B cell (primary cell): ENCODE data around the gene NDUFAF2. TPM values are rescaled to one million over a fixed set of nuclear protein-coding genes. Genes with fewer than 3 reads are reported as not detected.

Experiments
- ATAC-seq: fragments of 200-7000 bp; cut with Tn5 transposase; one replicate; pipeline ENCODE4 v1.10.0; 2021; ENCODE audit warnings: low read depth, mild to moderate bottlenecking, moderate number of reproducible peaks, moderate library complexity
- CTCF ChIA-PET: fragments of 350-600 bp; sonication (Branson Sonifier 250); formaldehyde crosslinking; loops from one replicate; lab custom pipeline; 2021; ENCODE audit warnings: antibody characterized with exemption, inconsistent platforms; lab: Charles Lee
- POLR2A ChIA-PET: fragments of 350-600 bp; sonication (Branson Sonifier 250); formaldehyde crosslinking; loops from one replicate; lab custom pipeline; 2021; ENCODE audit warnings: antibody characterized with exemption; lab: Charles Lee
- DNase-seq: peaks from one replicate; pipeline ENCODE4 v3.0.0; 2013
- H2AFZ ChIP-seq: 2 replicates; pipeline ENCODE4 v1.6.1; 2012; ENCODE audit warnings: mild to moderate bottlenecking, low read depth, low read length; ENCODE audit not compliant: insufficient read depth, poor library complexity, severe bottlenecking
- H3K27ac ChIP-seq, 2 donors: 1 replicate in 1 of 2; 2 replicates in 1 of 2; pipeline ENCODE4 v1.5.1; 2012 to 2013; ENCODE audit warnings: low read length in 2 of 2, mild to moderate bottlenecking in 2 of 2, moderate library complexity in 1 of 2
- H3K27me3 ChIP-seq, 4 experiments: fragments of 200-600 bp in 1 of 4; sonication (generic) in 1 of 4; replicated peaks in 1 of 4; 1 replicate in 2 of 4; 2 replicates in 2 of 4; pipeline versions ENCODE4 v1.6.1 to v1.7.0; 2013 to 2016; ENCODE audit warnings: low read length in 3 of 4, mild to moderate bottlenecking in 2 of 4, mixed read lengths in 1 of 4, moderate library complexity in 1 of 4; ENCODE audit not compliant: insufficient read depth in 4 of 4, control insufficient read depth in 3 of 4; ENCODE audit errors: control extremely low read depth in 1 of 4
- H3K36me3 ChIP-seq, 2 experiments: replicated peaks in 1 of 2; 1 replicate in 1 of 2; 2 replicates in 1 of 2; pipeline versions ENCODE4 v1.6.1 to v1.7.1; 2013; ENCODE audit warnings: low read length in 1 of 2; ENCODE audit not compliant: insufficient read depth in 2 of 2, control insufficient read depth in 1 of 2; ENCODE audit errors: control extremely low read depth in 1 of 2, extremely low read depth in 1 of 2
- H3K4me1 ChIP-seq, 2 donors: fragments of 200-600 bp in 1 of 2; sonication (generic) in 1 of 2; 1 replicate in 1 of 2; 2 replicates in 1 of 2; pipeline versions ENCODE4 v1.5.1 to v1.6.1; 2013 to 2017; ENCODE audit warnings: low read length in 2 of 2; ENCODE audit not compliant: control insufficient read depth in 2 of 2, insufficient read depth in 2 of 2
- H3K4me2 ChIP-seq: replicated peaks from 2 replicates; pipeline ENCODE3; 2012; ENCODE audit warnings: mild to moderate bottlenecking, low read depth, low read length; ENCODE audit not compliant: poor library complexity, severe bottlenecking
- H3K4me3 ChIP-seq, 5 experiments: fragments of 200-600 bp in 1 of 5; sonication (generic) in 1 of 5; 1 replicate in 3 of 5; 2 replicates in 2 of 5; pipeline versions ENCODE4 v1.5.1 to v1.7.0; 2011 to 2016; ENCODE audit warnings: low read length in 4 of 5, mild to moderate bottlenecking in 4 of 5, low read depth in 2 of 5, control low read depth in 1 of 5, moderate library complexity in 1 of 5; ENCODE audit not compliant: insufficient read depth in 1 of 5; ENCODE audit errors: control extremely low read depth in 1 of 5, extremely low read depth in 1 of 5
- H3K79me2 ChIP-seq: fragments of 200-600 bp; sonication (generic); one replicate; pipeline ENCODE4 v1.6.0; 2016; ENCODE audit warnings: low read length; ENCODE audit not compliant: control insufficient read depth, insufficient read depth
- H3K9ac ChIP-seq: fragments of 200-600 bp; sonication (generic); 2 replicates; pipeline ENCODE4 v1.6.1; 2017; ENCODE audit warnings: mild to moderate bottlenecking, low read length, moderate library complexity
- H3K9me3 ChIP-seq, 3 donors: one replicate each; pipeline versions ENCODE4 v1.6.1 to v1.7.1; 2013; ENCODE audit warnings: low read length in 2 of 3; ENCODE audit not compliant: control insufficient read depth in 2 of 3, insufficient read depth in 1 of 3; ENCODE audit errors: control extremely low read depth in 1 of 3
- H4K20me1 ChIP-seq: 2 replicates; pipeline ENCODE4 v1.6.0; 2012; ENCODE audit warnings: mild to moderate bottlenecking, low read length; ENCODE audit not compliant: insufficient read depth, control insufficient read depth, poor library complexity, severe bottlenecking
- H3K27ac Mint-ChIP-seq: one replicate; pipeline ENCODE4 v1.8.0; 2021; ENCODE audit warnings: mixed read lengths
- H3K27me3 Mint-ChIP-seq: one replicate; pipeline ENCODE4 v1.8.0; 2021; ENCODE audit warnings: mixed read lengths
- H3K4me1 Mint-ChIP-seq: one replicate; pipeline ENCODE4 v1.8.0; 2021; ENCODE audit warnings: mixed read lengths
- H3K4me3 Mint-ChIP-seq: one replicate; pipeline ENCODE4 v1.8.0; 2021; ENCODE audit warnings: mixed read lengths
- H3K9me3 Mint-ChIP-seq: one replicate; pipeline ENCODE4 v1.8.0; 2022; ENCODE audit warnings: mixed read lengths; ENCODE audit not compliant: insufficient read depth
- EZH2 ChIP-seq: IDR thresholded peaks from 2 replicates; pipeline ENCODE4 v1.6.1; 2012; ENCODE audit warnings: borderline replicate concordance, low read depth, mild to moderate bottlenecking, moderate library complexity, low read length; ENCODE audit not compliant: insufficient read depth, poor library complexity, severe bottlenecking
- WGBS: methylation state at CpG from one replicate; pipeline ENCODE4 v1.1.5; 2013; ENCODE audit warnings: missing lambda C conversion rate; ENCODE audit not compliant: insufficient coverage; 5-methylcytosine and 5-hydroxymethylcytosine counted together
- intact Hi-C: fragments of 100-400 bp; cut with micrococcal nuclease; formaldehyde crosslinking; loops from one replicate; pipeline ENCODE4 v1.10.0; 2022
- polyA plus RNA-seq: library from polyadenylated mRNA; depleted of rRNA; stranded (reverse); fragments of >200 nt; gene quantifications from 2 replicates; pipeline ENCODE4 v1.2.3, GENCODE V29; 2012
- total RNA-seq, 2 donors: library from RNA; stranded (reverse); fragments of 120-200 nt in 1 of 2; gene quantifications; 1 replicate in 1 of 2; 2 replicates in 1 of 2; pipeline versions ENCODE4 v1.2.3 to v1.2.4, GENCODE V29; 2013 to 2022
- TF ChIP-seq, protein P1 (sequence below): fragments of 200-600 bp; IDR thresholded peaks from one replicate; pipeline ENCODE4 v1.8.0; 2022; ENCODE audit warnings: antibody characterized with exemption, mild to moderate bottlenecking

The NDUFAF2 gene
- total and polyA plus RNA-seq, 2 donors (not counting 1 experiment from before 2014, with no cell fraction given): 6.3 to 9.7 TPM

- no peaks in the 10 kb centered on the region for H3K9me3 ChIP-seq
- H3K4me1 Mint-ChIP-seq: peaks cover 26% of the 10 kb centered on the region
These were observed 3.7 kb downstream of the NDUFAF2 start for GRCh38 chr5:60948738-60949137.

DNA sequence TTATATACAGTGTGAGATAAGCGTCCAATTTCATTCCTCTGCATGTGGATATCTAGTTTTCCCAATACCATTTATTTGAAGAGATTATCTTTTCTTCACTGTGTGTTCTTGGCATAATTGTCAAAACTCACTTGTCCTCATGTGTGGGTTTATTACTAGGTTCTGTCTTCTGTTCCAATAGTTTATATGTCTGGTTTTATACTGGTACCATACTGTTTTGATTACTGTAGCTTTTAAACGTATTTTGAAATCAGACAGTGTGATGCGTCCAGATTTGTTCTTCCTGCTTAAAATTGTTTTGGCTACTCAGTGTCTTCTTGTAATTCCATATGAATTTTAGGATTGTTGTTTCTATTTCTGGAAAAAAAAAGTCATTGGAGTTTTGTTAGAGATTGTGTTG lies 10.2 kb downstream of the NDUFAF2 start:
- H3K4me1 Mint-ChIP-seq: peaks cover 9% of the 10 kb centered on the region
- H3K27ac Mint-ChIP-seq: no peak overlapping the region
- no peaks in the 10 kb centered on the region for H4K20me1 ChIP-seq
- no peak overlapping the region for H3K27ac ChIP-seq
- H3K36me3 ChIP-seq: no peaks in the 10 kb centered on the region
- DNase-seq (no peak), ATAC-seq (no peak)
- H3K27me3 Mint-ChIP-seq: no peaks in the 10 kb centered on the region
- H3K79me2 ChIP-seq: peaks cover 69% of the 10 kb centered on the region
- H3K4me3 Mint-ChIP-seq: no peak overlapping the region
- WGBS: 100% methylated on average over 2 of the region's 3 CpGs
- POLR2A ChIA-PET: no interaction called here
- H3K4me3 ChIP-seq: no peak overlapping the region
- no peaks in the 10 kb centered on the region for H3K9me3 ChIP-seq
- CTCF ChIA-PET: no interaction called here
- no peak for TF ChIP-seq EZH2
- TF ChIP-seq, protein P1, sequence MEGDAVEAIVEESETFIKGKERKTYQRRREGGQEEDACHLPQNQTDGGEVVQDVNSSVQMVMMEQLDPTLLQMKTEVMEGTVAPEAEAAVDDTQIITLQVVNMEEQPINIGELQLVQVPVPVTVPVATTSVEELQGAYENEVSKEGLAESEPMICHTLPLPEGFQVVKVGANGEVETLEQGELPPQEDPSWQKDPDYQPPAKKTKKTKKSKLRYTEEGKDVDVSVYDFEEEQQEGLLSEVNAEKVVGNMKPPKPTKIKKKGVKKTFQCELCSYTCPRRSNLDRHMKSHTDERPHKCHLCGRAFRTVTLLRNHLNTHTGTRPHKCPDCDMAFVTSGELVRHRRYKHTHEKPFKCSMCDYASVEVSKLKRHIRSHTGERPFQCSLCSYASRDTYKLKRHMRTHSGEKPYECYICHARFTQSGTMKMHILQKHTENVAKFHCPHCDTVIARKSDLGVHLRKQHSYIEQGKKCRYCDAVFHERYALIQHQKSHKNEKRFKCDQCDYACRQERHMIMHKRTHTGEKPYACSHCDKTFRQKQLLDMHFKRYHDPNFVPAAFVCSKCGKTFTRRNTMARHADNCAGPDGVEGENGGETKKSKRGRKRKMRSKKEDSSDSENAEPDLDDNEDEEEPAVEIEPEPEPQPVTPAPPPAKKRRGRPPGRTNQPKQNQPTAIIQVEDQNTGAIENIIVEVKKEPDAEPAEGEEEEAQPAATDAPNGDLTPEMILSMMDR: no peak
- peaks cover 2% of the 10 kb centered on the region for H3K9me3 Mint-ChIP-seq
- no peak overlapping the region for H3K9ac ChIP-seq
- no peaks in the 10 kb centered on the region for H3K27me3 ChIP-seq
- no peak overlapping the region for H3K4me2 ChIP-seq
- no peak overlapping the region for H2AFZ ChIP-seq
- no peaks in the 10 kb centered on the region for H3K4me1 ChIP-seq
- intact Hi-C loops: loop anchor here (2.0 kb wide), 1 partner anchor 1400 kb away; no protein-coding TSS in a partner anchor

More at GRCh38 chr5:60948738-60949137, 3.7 kb downstream of the NDUFAF2 start:
- H3K36me3 ChIP-seq: no peaks in the 10 kb centered on the region
- H3K27ac ChIP-seq: no peak overlapping the region
- peaks cover 18 to 19% of the 10 kb centered on the region in 2 donors for H3K4me1 ChIP-seq
- H3K27me3 Mint-ChIP-seq: no peaks in the 10 kb centered on the region
- ATAC-seq (no peak), DNase-seq (no peak)
- POLR2A ChIA-PET: no interaction called here
- H3K9ac ChIP-seq: no peak overlapping the region
- H3K4me2 ChIP-seq: no peak overlapping the region
- CTCF ChIA-PET: no interaction called here
- H3K27me3 ChIP-seq: no peaks in the 10 kb centered on the region
- no peak for TF ChIP-seq EZH2
- TF ChIP-seq, protein P1: no peak
- H2AFZ ChIP-seq: no peak overlapping the region
- no CpG with 5 or more reads among the region's 1 CpG for WGBS
- H3K9me3 Mint-ChIP-seq: no peaks in the 10 kb centered on the region
- H4K20me1 ChIP-seq: no peaks in the 10 kb centered on the region
- H3K4me3 Mint-ChIP-seq: no peak overlapping the region
- no peak overlapping the region for H3K27ac Mint-ChIP-seq
- intact Hi-C loops: loop anchor here (5.0 to 10.0 kb wide), 2 partner anchors 251 to 1456 kb away; partner anchors contain the start of gene DIMT1
- H3K79me2 ChIP-seq: peaks cover 78% of the 10 kb centered on the region
- no peak overlapping the region for H3K4me3 ChIP-seq
